ENCODE measurements around the gene SORL1.
A peak's percentile ranks its signal among the peaks of the same experiment; 100 is the strongest.

The SORL1 gene

GRCh38 chr11:121426476-121427399, 25.4 kb upstream of the SORL1 start:
- in situ Hi-C loops (cut with MboI; ENCODE audit: low sequenced_read_pairs, unreplicated experiment) = loop anchor here (5.0 kb wide), 1 partner anchor 99 kb away; no protein-coding TSS in a partner anchor
- DNase-seq (ENCODE audit: low spot score) = peak; percentile 74

DNA sequence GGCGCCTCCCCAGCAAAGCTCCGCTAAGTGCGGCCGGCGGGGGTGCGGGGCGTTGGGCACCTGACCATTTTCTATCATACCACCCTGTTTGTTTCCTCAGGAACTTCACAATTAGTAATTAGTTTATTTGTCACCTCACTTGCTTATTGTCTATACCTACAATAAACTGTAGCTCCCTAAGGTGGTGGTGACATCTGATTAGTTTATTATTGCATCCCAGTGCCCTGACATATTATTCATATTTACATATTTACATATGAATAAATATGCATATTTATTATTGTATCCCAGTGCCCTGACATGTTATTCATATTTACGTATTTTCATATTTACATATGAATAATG, 24.7 kb upstream of the SORL1 start:
- no peak for TF ChIP-seq CTCF (IDR thresholded peaks at IDR 0.05; ENCODE audit: borderline replicate concordance, control extremely low read depth, extremely low read depth, insufficient read depth, missing control alignments)
- DNase-seq (ENCODE audit: low spot score) = no peak
- in situ Hi-C loops (cut with MboI; ENCODE audit: low sequenced_read_pairs, unreplicated experiment) = loop anchor here (5.0 kb wide), 1 partner anchor 100 kb away; no protein-coding TSS in a partner anchor

More at GRCh38 chr11:121426476-121427399, 25.4 kb upstream of the SORL1 start:
- TF ChIP-seq CTCF (IDR thresholded peaks at IDR 0.05; ENCODE audit: borderline replicate concordance, control extremely low read depth, extremely low read depth, insufficient read depth, missing control alignments) = peak; percentile 26

- TF ChIP-seq CTCF (IDR thresholded peaks at IDR 0.05; ENCODE audit: borderline replicate concordance, control extremely low read depth, extremely low read depth, insufficient read depth, missing control alignments) = no peak
- in situ Hi-C loops (cut with MboI; ENCODE audit: low sequenced_read_pairs, unreplicated experiment) = loop anchor here (5.0 kb wide), 1 partner anchor 102 kb away; no protein-coding TSS in a partner anchor
- DNase-seq (ENCODE audit: low spot score) = no peak
Measured at GRCh38 chr11:121429556-121429955, 22.6 kb upstream of the SORL1 start.

GRCh38 chr11:121431820-121432526, 20.1 kb upstream of the SORL1 start:
- DNase-seq (ENCODE audit: low spot score) = no peak
- TF ChIP-seq CTCF (IDR thresholded peaks at IDR 0.05; ENCODE audit: borderline replicate concordance, control extremely low read depth, extremely low read depth, insufficient read depth, missing control alignments) = no peak
- in situ Hi-C loops (cut with MboI; ENCODE audit: low sequenced_read_pairs, unreplicated experiment) = no loop called here

- no peak for DNase-seq (ENCODE audit: low spot score)
- in situ Hi-C loops (cut with MboI; ENCODE audit: low sequenced_read_pairs, unreplicated experiment) = no loop called here
- TF ChIP-seq CTCF (IDR thresholded peaks at IDR 0.05; ENCODE audit: borderline replicate concordance, control extremely low read depth, extremely low read depth, insufficient read depth, missing control alignments) = no peak
Measured at GRCh38 chr11:121435132-121435531, 17.0 kb upstream of the SORL1 start.
